Activated CD8-positive, alpha-beta memory T cell treated with anti-CD3 and anti-CD28 coated beads, Interleukin-2, amount 10 ng/mL, durations not matched to agents 7 days and 5 days (primary cell): Measurements from ENCODE around the gene CNOT3. TPM values are rescaled to one million over a fixed set of nuclear protein-coding genes. Genes with fewer than 3 reads are reported as not detected.
A peak's percentile ranks its signal among the peaks of the same experiment; 100 is the strongest.

Source experiments
- ATAC-seq: fragments of 150-1000 bp; cut with Tn5 transposase; one replicate; pipeline ENCODE4 v1.10.0; 2021; ENCODE audit warnings: moderate library complexity
- CTCF ChIA-PET: fragments of 350-600 bp; sonication (Branson Sonifier 250); formaldehyde crosslinking; loops from one replicate; lab custom pipeline; 2021; ENCODE audit warnings: antibody characterized with exemption; lab: Charles Lee
- DNase-seq: peaks from one replicate; pipeline ENCODE4 v3.0.0-alpha.2; 2020
- H3K27ac Mint-ChIP-seq: one replicate; pipeline ENCODE4 v1.8.0; 2021; ENCODE audit warnings: mild to moderate bottlenecking, mixed read lengths
- H3K27me3 Mint-ChIP-seq: one replicate; pipeline ENCODE4 v1.8.0; 2021; ENCODE audit warnings: mixed read lengths
- H3K36me3 Mint-ChIP-seq: one replicate; pipeline ENCODE4 v1.8.0; 2021; ENCODE audit warnings: mild to moderate bottlenecking, mixed read lengths
- H3K4me1 Mint-ChIP-seq: one replicate; pipeline ENCODE4 v1.8.0; 2021; ENCODE audit warnings: mixed read lengths
- H3K4me3 Mint-ChIP-seq: one replicate; pipeline ENCODE4 v1.8.0; 2021; ENCODE audit warnings: mild to moderate bottlenecking, moderate library complexity, mixed read lengths
- H3K9me3 Mint-ChIP-seq: one replicate; pipeline ENCODE4 v1.8.0; 2022; ENCODE audit warnings: low read depth, mixed read lengths
- total RNA-seq, 2 experiments: library from RNA; stranded (reverse); gene quantifications; one replicate each; pipeline ENCODE4 v1.2.3, GENCODE V29; 2021

The CNOT3 gene
- total RNA-seq, 2 experiments from 2014 or later: 67.5 to 83.1 TPM

- Mint-ChIP-seq H3K9me3 (no peaks in the 10 kb centered on the region), H3K36me3 (peaks cover 52% of the 10 kb centered on the region), H3K4me3 (peak overlapping the region; percentile 88), H3K27ac (peak overlapping the region; percentile 99), H3K27me3 (no peaks in the 10 kb centered on the region), H3K4me1 (peaks cover 50% of the 10 kb centered on the region)
- peak; percentile 55 for DNase-seq
- CTCF ChIA-PET: interaction anchor here (0.8 to 3.3 kb wide), 4 partner anchors 9 to 42 kb away, joined by 3 to 33 read pairs (median 6); partner anchors contain the start of genes LENG1, MBOAT7 and TSEN34
- no peak for ATAC-seq
These were observed 63.7 kb downstream of the CNOT3 start for GRCh38 chr19:54201172-54201701.

- H3K9me3 Mint-ChIP-seq: no peaks in the 10 kb centered on the region
- H3K27me3 Mint-ChIP-seq: no peaks in the 10 kb centered on the region
- peak overlapping the region; percentile 99 for H3K27ac Mint-ChIP-seq
- DNase-seq (no peak), ATAC-seq (no peak)
- H3K4me1 Mint-ChIP-seq: peaks cover 57% of the 10 kb centered on the region
- H3K4me3 Mint-ChIP-seq: peak overlapping the region; percentile 88
- CTCF ChIA-PET: interaction anchor here (1.1 kb wide), 1 partner anchor 13 kb away, joined by 3 read pairs; the partner anchor contains the start of gene MBOAT7
- peaks cover 59% of the 10 kb centered on the region for H3K36me3 Mint-ChIP-seq
These were observed 64.4 kb downstream of the CNOT3 start for GRCh38 chr19:54201980-54202379.

GRCh38 chr19:54203151-54203611, 65.6 kb downstream of the CNOT3 start:
- DNase-seq (no peak), ATAC-seq (no peak)
- CTCF ChIA-PET: interaction anchor here (1.1 kb wide), 1 partner anchor 14 kb away, joined by 3 read pairs; the partner anchor contains the start of gene MBOAT7
- H3K4me1 Mint-ChIP-seq: peaks cover 67% of the 10 kb centered on the region
- H3K9me3 Mint-ChIP-seq: no peaks in the 10 kb centered on the region
- peak overlapping the region; percentile 88 for H3K4me3 Mint-ChIP-seq
- H3K27me3 Mint-ChIP-seq: no peaks in the 10 kb centered on the region
- peaks cover 69% of the 10 kb centered on the region for H3K36me3 Mint-ChIP-seq
- H3K27ac Mint-ChIP-seq: peak overlapping the region; percentile 47

GRCh38 chr19:54204767-54205468, 67.4 kb downstream of the CNOT3 start:
- Mint-ChIP-seq H3K9me3 (no peaks in the 10 kb centered on the region), H3K27ac (no peak overlapping the region), H3K36me3 (peaks cover 74% of the 10 kb centered on the region), H3K27me3 (no peaks in the 10 kb centered on the region), H3K4me3 (peak overlapping the region; percentile 45), H3K4me1 (peaks cover 79% of the 10 kb centered on the region)
- DNase-seq: no peak
- CTCF ChIA-PET: interaction anchor here (1.0 to 1.2 kb wide), 3 partner anchors 16 to 1097 kb away, joined by 3 to 4 read pairs (median 4); partner anchors contain the start of gene MBOAT7
- no peak for ATAC-seq

Other genes with a start within 250 kb of the CNOT3 start
- gene CACNG7, start 228.5 kb upstream of the CNOT3 start, total RNA-seq: not detected
- not detected for gene CACNG8, start 174.8 kb upstream of the CNOT3 start, total RNA-seq
- not detected for gene CACNG6, start 146.1 kb upstream of the CNOT3 start, total RNA-seq
- not detected for gene VSTM1, start 73.9 kb upstream of the CNOT3 start, total RNA-seq
- not detected for gene TARM1, start 56.4 kb upstream of the CNOT3 start, total RNA-seq
- gene OSCAR, start 37.0 kb upstream of the CNOT3 start, total RNA-seq: under 1 TPM; 0.44 to 0.47 TPM
- 100 to 1,000 TPM; 121 to 127 TPM for gene NDUFA3, start 34.9 kb upstream of the CNOT3 start, total RNA-seq
- 10 to 100 TPM; 49.4 to 50.5 TPM for gene TFPT, start 22.1 kb upstream of the CNOT3 start, total RNA-seq
- gene PRPF31, start 22.0 kb upstream of the CNOT3 start, total RNA-seq: 10 to 100 TPM; 63.6 to 89.0 TPM
- gene LENG1, start 22.0 kb downstream of the CNOT3 start, total RNA-seq: 1 to 10 TPM; 8.0 to 8.6 TPM
- 1 to 10 TPM in 1 of 2 experiments, under 1 TPM in 1; 0.89 to 1.3 TPM for gene TMC4, start 35.4 kb downstream of the CNOT3 start, total RNA-seq
- gene MBOAT7, start 51.8 kb downstream of the CNOT3 start, total RNA-seq: 10 to 100 TPM; 54.7 to 76.3 TPM
- gene TSEN34, start 53.5 kb downstream of the CNOT3 start, total RNA-seq: 10 to 100 TPM; 11.4 to 13.5 TPM
- 1,000 to 10,000 TPM; 1,212 to 1,220 TPM for gene RPS9, start 63.1 kb downstream of the CNOT3 start, total RNA-seq
- under 1 TPM in 1 of 2 experiments, not detected in 1; 0.35 TPM for gene LILRB3, start 85.2 kb downstream of the CNOT3 start, total RNA-seq
- not detected for gene LILRA6, start 105.0 kb downstream of the CNOT3 start, total RNA-seq
- not detected for gene LILRB5, start 119.5 kb downstream of the CNOT3 start, total RNA-seq
- not detected for gene LILRB2, start 143.3 kb downstream of the CNOT3 start, total RNA-seq
- not detected for gene LILRA5, start 175.4 kb downstream of the CNOT3 start, total RNA-seq
- gene LILRA4, start 201.4 kb downstream of the CNOT3 start, total RNA-seq: not detected
- 10 to 100 TPM; 64.1 to 71.6 TPM for gene LAIR1, start 227.2 kb downstream of the CNOT3 start, total RNA-seq